Natural killer cell (primary cell): ENCODE results near the gene LMBR1. TPM values are rescaled to one million over a fixed set of nuclear protein-coding genes. Genes with fewer than 3 reads are reported as not detected.

ENCODE experiments used
- ATAC-seq, 3 donors: fragments of 150-1000 bp in 2 of 3; fragments of 200-7000 bp in 1 of 3; cut with Tn5 transposase; 1 replicate in 1 of 3; 2 replicates in 2 of 3; pipeline ENCODE4 v1.10.0; 2021; ENCODE audit warnings: mild to moderate bottlenecking in 2 of 3, moderate library complexity in 2 of 3
- DNase-seq, 2 donors: peaks; one replicate each; pipeline versions ENCODE4 v3.0.0 to v3.0.0-alpha.2; 2013 to 2021; ENCODE audit warnings: mixed read lengths in 1 of 2
- H3K27ac ChIP-seq: one replicate; pipeline ENCODE4 v1.5.1; 2013; ENCODE audit warnings: mild to moderate bottlenecking, low read length
- H3K27me3 ChIP-seq: one replicate; pipeline ENCODE4 v1.6.1; 2013; ENCODE audit warnings: low read length; ENCODE audit not compliant: control insufficient read depth, insufficient read depth
- H3K36me3 ChIP-seq: one replicate; pipeline ENCODE4 v1.6.1; 2013; ENCODE audit warnings: low read length; ENCODE audit not compliant: control insufficient read depth, insufficient read depth
- H3K4me1 ChIP-seq: one replicate; pipeline ENCODE4 v1.6.1; 2013; ENCODE audit warnings: low read length; ENCODE audit not compliant: control insufficient read depth, insufficient read depth
- H3K4me3 ChIP-seq: one replicate; pipeline ENCODE4 v1.5.1; 2013; ENCODE audit warnings: low read length
- H3K9me3 ChIP-seq: one replicate; pipeline ENCODE4 v1.6.1; 2013; ENCODE audit warnings: low read length; ENCODE audit not compliant: control insufficient read depth, insufficient read depth
- H3K27ac Mint-ChIP-seq, 2 donors: one replicate each; pipeline ENCODE4 v1.8.0; 2022; ENCODE audit warnings: mild to moderate bottlenecking in 2 of 2, mixed read lengths in 2 of 2, moderate library complexity in 1 of 2
- H3K27me3 Mint-ChIP-seq, 2 donors: one replicate each; pipeline ENCODE4 v1.8.0; 2022; ENCODE audit warnings: low read depth in 2 of 2, mixed read lengths in 2 of 2
- H3K36me3 Mint-ChIP-seq: one replicate; pipeline ENCODE4 v1.8.0; 2022; ENCODE audit warnings: mixed read lengths
- H3K4me1 Mint-ChIP-seq, 2 donors: one replicate each; pipeline ENCODE4 v1.8.0; 2022; ENCODE audit warnings: mixed read lengths in 2 of 2
- H3K4me3 Mint-ChIP-seq: one replicate; pipeline ENCODE4 v1.8.0; 2022; ENCODE audit warnings: mild to moderate bottlenecking, moderate library complexity, mixed read lengths
- H3K9me3 Mint-ChIP-seq, 2 donors: one replicate each; pipeline ENCODE4 v1.8.0; 2022; ENCODE audit warnings: mixed read lengths in 2 of 2
- CTCF ChIP-seq: fragments of 200-600 bp; IDR thresholded peaks from one replicate; pipeline ENCODE4 v1.8.0; 2022; ENCODE audit warnings: antibody characterized with exemption
- WGBS: methylation state at CpG from one replicate; pipeline ENCODE4 v1.1.7; 2013; ENCODE audit warnings: missing lambda C conversion rate; ENCODE audit not compliant: insufficient coverage; 5-methylcytosine and 5-hydroxymethylcytosine counted together
- intact Hi-C: fragments of 100-400 bp; cut with micrococcal nuclease; formaldehyde crosslinking; loops from one replicate; pipeline ENCODE4 v1.14.2; 2022
- total RNA-seq, 4 donors: library from RNA; stranded (reverse); fragments of 120-200 nt in 1 of 4; gene quantifications; one replicate each; pipeline versions ENCODE4 v1.2.3 to v1.2.4, GENCODE V29; 2013 to 2022

Gene LMBR1
- total RNA-seq, 3 donors from 2014 or later (not counting 1 experiment from before 2014, with no cell fraction given): 60.4 to 71.7 (median 66.1) TPM

- Histone ChIP-seq H3K4me1 (no peaks in the 10 kb centered on the region), H3K36me3 (peaks cover 4% of the 10 kb centered on the region), H3K9me3 (no peaks in the 10 kb centered on the region), H3K4me3 (no peak overlapping the region), H3K27ac (no peak overlapping the region), H3K27me3 (no peaks in the 10 kb centered on the region)
- no peak overlapping the region for H3K4me3 Mint-ChIP-seq
- ATAC-seq (no peak), DNase-seq (no peak)
- TF ChIP-seq CTCF: no peak
- no peaks in the 10 kb centered on the region for H3K4me1 Mint-ChIP-seq
- 80% methylated on average over 4 of the region's 4 CpGs for WGBS
- no peaks in the 10 kb centered on the region for H3K9me3 Mint-ChIP-seq
- H3K27me3 Mint-ChIP-seq: no peaks in the 10 kb centered on the region
- intact Hi-C loops: no loop called here
- H3K27ac Mint-ChIP-seq: no peak overlapping the region
- no peaks in the 10 kb centered on the region for H3K36me3 Mint-ChIP-seq
These were observed 101.7 kb downstream of the LMBR1 start for GRCh38 chr7:156791241-156791640.

GRCh38 chr7:156790264-156790663, 102.7 kb downstream of the LMBR1 start:
- Mint-ChIP-seq H3K27me3 (no peaks in the 10 kb centered on the region), H3K9me3 (no peaks in the 10 kb centered on the region), H3K36me3 (no peaks in the 10 kb centered on the region), H3K27ac (no peak overlapping the region), H3K4me1 (no peaks in the 10 kb centered on the region), H3K4me3 (no peak overlapping the region)
- H3K9me3 ChIP-seq: no peaks in the 10 kb centered on the region
- H3K36me3 ChIP-seq: no peaks in the 10 kb centered on the region
- ATAC-seq (no peak), DNase-seq (no peak)
- H3K4me1 ChIP-seq: no peaks in the 10 kb centered on the region
- no peak for TF ChIP-seq CTCF
- H3K27ac ChIP-seq: no peak overlapping the region
- no peaks in the 10 kb centered on the region for H3K27me3 ChIP-seq
- no peak overlapping the region for H3K4me3 ChIP-seq
- intact Hi-C loops: no loop called here

GRCh38 chr7:156785998-156786543, 106.9 kb downstream of the LMBR1 start:
- intact Hi-C loops: no loop called here
- over 99% methylated on average over 2 of the region's 4 CpGs for WGBS
- H3K36me3 ChIP-seq: no peaks in the 10 kb centered on the region
- no peak overlapping the region for H3K4me3 ChIP-seq
- H3K27ac Mint-ChIP-seq: no peak overlapping the region
- no peak overlapping the region for H3K27ac ChIP-seq
- no peaks in the 10 kb centered on the region for H3K27me3 ChIP-seq
- no peak overlapping the region for H3K4me3 Mint-ChIP-seq
- no peaks in the 10 kb centered on the region for H3K9me3 Mint-ChIP-seq
- no peak for ATAC-seq
- DNase-seq: no peak
- no peak for TF ChIP-seq CTCF
- no peaks in the 10 kb centered on the region for H3K4me1 ChIP-seq
- no peaks in the 10 kb centered on the region for H3K36me3 Mint-ChIP-seq
- no peaks in the 10 kb centered on the region for H3K9me3 ChIP-seq
- peaks cover 2 to 8% of the 10 kb centered on the region in 2 donors for H3K4me1 Mint-ChIP-seq
- no peaks in the 10 kb centered on the region for H3K27me3 Mint-ChIP-seq

- ATAC-seq (no peak), DNase-seq (no peak)
- no peak overlapping the region for H3K27ac ChIP-seq
- TF ChIP-seq CTCF: no peak
- Mint-ChIP-seq H3K27ac (no peak overlapping the region), H3K9me3 (no peaks in the 10 kb centered on the region), H3K4me3 (no peak overlapping the region), H3K27me3 (no peaks in the 10 kb centered on the region), H3K36me3 (no peaks in the 10 kb centered on the region), H3K4me1 (peaks cover 12 to 13% of the 10 kb centered on the region in 2 donors)
- H3K4me3 ChIP-seq: no peak overlapping the region
- no peaks in the 10 kb centered on the region for H3K4me1 ChIP-seq
- WGBS: 100% methylated on average over 3 of the region's 4 CpGs
- no peaks in the 10 kb centered on the region for H3K9me3 ChIP-seq
- H3K36me3 ChIP-seq: no peaks in the 10 kb centered on the region
- H3K27me3 ChIP-seq: no peaks in the 10 kb centered on the region
- intact Hi-C loops: no loop called here
These were observed 109.1 kb downstream of the LMBR1 start for GRCh38 chr7:156783864-156784263.
